GM21717 (cell line): ENCODE measurements around the gene RYR1.
"Not testable (repeated sequence)": the region's sequence is repeated elsewhere in the genome, so short reads cannot be mapped to it uniquely, and the experiment has no call there.

ENCODE experiments used
- ATAC-seq: cut with Tn5 transposase; IDR thresholded peaks from one replicate; pipeline ENCODE4 v1.9.1; 2021; ENCODE audit warnings: mild to moderate bottlenecking, moderate library complexity; ENCODE audit not compliant: unreplicated experiment

Gene RYR1

GRCh38 chr19:38399537-38399936 is 34.0 kb upstream of the RYR1 start:
- no peak for ATAC-seq

GRCh38 chr19:38400361-38400760 is 33.1 kb upstream of the RYR1 start:
- ATAC-seq: no peak

- no peak for ATAC-seq
Observed at GRCh38 chr19:38401148-38401547, 32.3 kb upstream of the RYR1 start.

- ATAC-seq: peak; percentile 2
Observed at GRCh38 chr19:38402623-38402966, 30.9 kb upstream of the RYR1 start.

- peak; percentile 72 for ATAC-seq
Observed at GRCh38 chr19:38402967-38403674, 30.4 kb upstream of the RYR1 start, which contains the start of gene FAM98C. Gene FAM98C (plus strand): TSS chr19:38403093. CDS start chr19:38403154, 61 bp downstream.

GRCh38 chr19:38404858-38405257 is 28.6 kb upstream of the RYR1 start:
- no peak for ATAC-seq

- no peak for ATAC-seq
Observed at GRCh38 chr19:38405276-38405675, 28.2 kb upstream of the RYR1 start.

GRCh38 chr19:38409631-38410133 is 23.8 kb upstream of the RYR1 start:
- no peak for ATAC-seq

- not testable (repeated sequence) for ATAC-seq
Observed at GRCh38 chr19:38410407-38410806, 23.1 kb upstream of the RYR1 start.

- ATAC-seq: no peak
Observed at GRCh38 chr19:38411041-38411712, 22.3 kb upstream of the RYR1 start.

GRCh38 chr19:38411898-38412297 is 21.6 kb upstream of the RYR1 start:
- not testable (repeated sequence) for ATAC-seq

GRCh38 chr19:38412491-38412890 is 21.0 kb upstream of the RYR1 start:
- no peak for ATAC-seq

GRCh38 chr19:38412961-38413360 is 20.5 kb upstream of the RYR1 start:
- no peak for ATAC-seq

- ATAC-seq: no peak
Observed at GRCh38 chr19:38413416-38413815, 20.1 kb upstream of the RYR1 start.

- ATAC-seq: no peak
Observed at GRCh38 chr19:38417146-38417543, 16.3 kb upstream of the RYR1 start.

- no peak for ATAC-seq
Observed at GRCh38 chr19:38417544-38418506, 15.7 kb upstream of the RYR1 start.

- no peak for ATAC-seq
Observed at GRCh38 chr19:38420935-38421334, 12.6 kb upstream of the RYR1 start.

GRCh38 chr19:38421856-38422255 is 11.6 kb upstream of the RYR1 start:
- ATAC-seq: no peak

- ATAC-seq: no peak
Observed at GRCh38 chr19:38422438-38422837, 11.1 kb upstream of the RYR1 start.

GRCh38 chr19:38424272-38424671 is 9.2 kb upstream of the RYR1 start:
- no peak for ATAC-seq

- ATAC-seq: no peak
Observed at GRCh38 chr19:38425222-38425809, 8.2 kb upstream of the RYR1 start.
